Peyer's patch (tissue), 4 donors: Measurements from ENCODE around the gene LHB.

Experiments used
- CTCF ChIP-seq, 6 experiments: fragments of 450-650 bp in 4 of 6; fragments of 200-600 bp in 2 of 6; sonication (generic) in 1 of 6; IDR thresholded peaks; one replicate each; pipeline ENCODE4 v1.5.1; 2017 to 2019; ENCODE audit warnings: antibody characterized with exemption in 6 of 6, mild to moderate bottlenecking in 3 of 6, moderate library complexity in 1 of 6
- POLR2A ChIP-seq, 2 donors: fragments of 450-650 bp; IDR thresholded peaks; one replicate each; pipeline ENCODE4 v1.5.1; 2017; ENCODE audit warnings: antibody characterized with exemption in 2 of 2, mild to moderate bottlenecking in 2 of 2, moderate library complexity in 2 of 2

- TF ChIP-seq CTCF (IDR thresholded peaks at IDR 0.05) (no peak), POLR2A (IDR thresholded peaks at IDR 0.05) (no peak)
These were observed 11.8 kb downstream of the LHB start for GRCh38 chr19:49004964-49005614.
